Keratinocyte (primary cell): ENCODE data around the gene TXNDC17. TPM values are rescaled to one million over a fixed set of nuclear protein-coding genes. Genes with fewer than 3 reads are reported as not detected.

ENCODE experiments used
- DNase-seq: peaks from one replicate; pipeline ENCODE4 v3.0.0-alpha.2; 2011; ENCODE audit warnings: low read depth, missing footprints, low spot score
- FAIRE-seq: peaks from 2 replicates; lab custom pipeline; 2011; peaks lifted over from hg19 to GRCh38; lab: Jason Lieb, UNC
- H2AFZ ChIP-seq: 2 replicates; pipeline ENCODE4 v1.6.0; 2012; ENCODE audit warnings: low read length, control low read depth, inconsistent platforms; ENCODE audit not compliant: control insufficient read depth
- H3K27ac ChIP-seq: 2 replicates; pipeline ENCODE4 v1.5.1; 2011; ENCODE audit warnings: low read length; ENCODE audit not compliant: control insufficient read depth, insufficient read depth
- H3K27me3 ChIP-seq: 3 replicates; pipeline ENCODE4 v1.6.0; 2011; ENCODE audit warnings: low read length; ENCODE audit not compliant: control insufficient read depth, insufficient read depth; ENCODE audit errors: extremely low read depth
- H3K36me3 ChIP-seq, 2 experiments: 2 replicates in 1 of 2; 3 replicates in 1 of 2; pipeline ENCODE4 v1.5.1; 2011; ENCODE audit warnings: low read length in 2 of 2, mild to moderate bottlenecking in 1 of 2; ENCODE audit not compliant: control insufficient read depth in 2 of 2, insufficient read depth in 2 of 2; ENCODE audit errors: extremely low read depth in 1 of 2
- H3K4me1 ChIP-seq: 3 replicates; pipeline ENCODE4 v1.5.1; 2011; ENCODE audit warnings: low read length; ENCODE audit not compliant: control insufficient read depth, insufficient read depth; ENCODE audit errors: extremely low read depth
- H3K4me2 ChIP-seq: 3 replicates; pipeline ENCODE4 v1.6.0; 2011; ENCODE audit warnings: low read depth, low read length; ENCODE audit not compliant: control insufficient read depth, insufficient read depth; ENCODE audit errors: extremely low read depth
- H3K4me3 ChIP-seq, 3 experiments: fragments of 200-600 bp in 1 of 3; sonication (generic) in 1 of 3; 2 replicates in 2 of 3; 3 replicates in 1 of 3; pipeline ENCODE4 v1.5.1; 2011 to 2016; ENCODE audit warnings: low read length in 3 of 3, mild to moderate bottlenecking in 3 of 3, control low read depth in 2 of 3, inconsistent platforms in 1 of 3, low read depth in 1 of 3, mixed read lengths in 1 of 3, mixed run types in 1 of 3, moderate library complexity in 1 of 3; ENCODE audit not compliant: control insufficient read depth in 2 of 3, insufficient read depth in 2 of 3; ENCODE audit errors: extremely low read depth in 1 of 3
- H3K79me2 ChIP-seq: 2 replicates; pipeline ENCODE4 v1.6.0; 2012; ENCODE audit warnings: low read length; ENCODE audit not compliant: control insufficient read depth, insufficient read depth
- H3K9ac ChIP-seq: 3 replicates; pipeline ENCODE4 v1.6.0; 2011; ENCODE audit warnings: low read length; ENCODE audit not compliant: control insufficient read depth, insufficient read depth; ENCODE audit errors: extremely low read depth
- H3K9me1 ChIP-seq: 3 replicates; pipeline ENCODE4 v1.6.0; 2011; ENCODE audit warnings: low read length; ENCODE audit not compliant: control insufficient read depth, insufficient read depth; ENCODE audit errors: extremely low read depth
- H3K9me3 ChIP-seq: 2 replicates; pipeline ENCODE4 v1.5.1; 2012; ENCODE audit warnings: low read depth, low read length; ENCODE audit not compliant: control insufficient read depth
- H4K20me1 ChIP-seq: 3 replicates; pipeline ENCODE4 v1.6.0; 2011; ENCODE audit warnings: low read length; ENCODE audit not compliant: control insufficient read depth, insufficient read depth; ENCODE audit errors: extremely low read depth
- EZH2 ChIP-seq: IDR thresholded peaks from one replicate; pipeline ENCODE4 v1.6.1; 2012; ENCODE audit warnings: inconsistent platforms, mild to moderate bottlenecking, low read length, moderate library complexity
- dilution Hi-C: fragments of 300-500 bp; cut with MboI; formaldehyde crosslinking; loops from one replicate; pipeline ENCODE4 v1.7.0; 2020; ENCODE audit warnings: low sequenced_read_pairs; ENCODE audit not compliant: extremely low pct_ligation_motif_present
- polyA plus RNA-seq, 5 experiments: library from polyadenylated mRNA; depleted of rRNA in 3 of 5; stranded (reverse) in 3 of 5; stranded (forward) in 1 of 5; unstranded in 1 of 5; fragments of >200 nt; gene quantifications; 1 replicate in 1 of 5; 2 replicates in 3 of 5; 3 replicates in 1 of 5; pipeline versions ENCODE4 v1.2.1 to v1.2.3, GENCODE V29; 2011 to 2012; ENCODE audit warnings: missing spikeins in 2 of 5, low read depth in 1 of 5, low replicate concordance in 1 of 5
- TF ChIP-seq, protein P1 (sequence below), 3 experiments: IDR thresholded peaks in 1 of 3; conservative IDR thresholded peaks in 1 of 3; optimal IDR thresholded peaks in 1 of 3; 2 replicates in 2 of 3; 3 replicates in 1 of 3; pipeline versions ENCODE3 to v1.5.1; 2011; ENCODE audit warnings: low read length in 3 of 3, mild to moderate bottlenecking in 3 of 3, moderate library complexity in 2 of 3, control low read depth in 1 of 3, inconsistent platforms in 1 of 3; ENCODE audit not compliant: insufficient read depth in 2 of 3; ENCODE audit errors: extremely low read depth in 1 of 3

The TXNDC17 gene
- polyA plus RNA-seq, 1 donor (not counting 4 experiments of a cell fraction or from before 2014, with no cell fraction given): 1,215 TPM

DNA sequence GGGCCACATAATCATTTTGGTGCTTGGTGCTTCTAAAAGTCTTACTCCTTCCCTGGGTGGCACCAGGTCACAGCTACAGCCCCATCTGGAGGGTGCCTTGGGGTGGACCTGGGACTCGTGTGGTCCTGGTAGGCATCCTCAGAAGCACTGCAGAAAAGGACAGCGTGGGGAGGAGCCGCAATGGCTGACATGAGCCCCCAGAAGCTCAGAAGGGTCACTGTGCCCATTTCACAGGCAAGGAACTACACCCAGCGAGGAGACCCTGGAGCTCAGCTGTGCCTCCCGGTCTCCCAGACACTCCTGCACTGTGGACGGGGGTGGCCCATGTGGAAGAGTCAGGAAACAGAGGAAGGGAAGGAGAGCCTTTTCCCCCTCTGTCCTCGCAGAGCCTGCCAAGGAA is 37.1 kb downstream of the TXNDC17 start:
- Histone ChIP-seq H3K4me3 (no peak overlapping the region), H3K79me2 (no peaks in the 10 kb centered on the region), H3K4me1 (peaks cover 19% of the 10 kb centered on the region), H3K27ac (no peak overlapping the region), H3K9me3 (no peaks in the 10 kb centered on the region), H3K9ac (no peak overlapping the region), H4K20me1 (no peaks in the 10 kb centered on the region), H3K36me3 (no peaks in the 10 kb centered on the region), H2AFZ (no peak overlapping the region), H3K27me3 (no peaks in the 10 kb centered on the region), H3K4me2 (no peak overlapping the region), H3K9me1 (no peaks in the 10 kb centered on the region)
- DNase-seq (no peak), FAIRE-seq (no peak)
- TF ChIP-seq, protein P1, sequence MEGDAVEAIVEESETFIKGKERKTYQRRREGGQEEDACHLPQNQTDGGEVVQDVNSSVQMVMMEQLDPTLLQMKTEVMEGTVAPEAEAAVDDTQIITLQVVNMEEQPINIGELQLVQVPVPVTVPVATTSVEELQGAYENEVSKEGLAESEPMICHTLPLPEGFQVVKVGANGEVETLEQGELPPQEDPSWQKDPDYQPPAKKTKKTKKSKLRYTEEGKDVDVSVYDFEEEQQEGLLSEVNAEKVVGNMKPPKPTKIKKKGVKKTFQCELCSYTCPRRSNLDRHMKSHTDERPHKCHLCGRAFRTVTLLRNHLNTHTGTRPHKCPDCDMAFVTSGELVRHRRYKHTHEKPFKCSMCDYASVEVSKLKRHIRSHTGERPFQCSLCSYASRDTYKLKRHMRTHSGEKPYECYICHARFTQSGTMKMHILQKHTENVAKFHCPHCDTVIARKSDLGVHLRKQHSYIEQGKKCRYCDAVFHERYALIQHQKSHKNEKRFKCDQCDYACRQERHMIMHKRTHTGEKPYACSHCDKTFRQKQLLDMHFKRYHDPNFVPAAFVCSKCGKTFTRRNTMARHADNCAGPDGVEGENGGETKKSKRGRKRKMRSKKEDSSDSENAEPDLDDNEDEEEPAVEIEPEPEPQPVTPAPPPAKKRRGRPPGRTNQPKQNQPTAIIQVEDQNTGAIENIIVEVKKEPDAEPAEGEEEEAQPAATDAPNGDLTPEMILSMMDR (optimal IDR thresholded peaks at IDR 0.05 in 1 of 3, IDR thresholded peaks at IDR 0.05 in 1 of 3, conservative IDR thresholded peaks at IDR 0.05 in 1 of 3; ENCODE audit: extremely low read depth in 1 of 3, insufficient read depth in 2 of 3, low read length in 3 of 3): no peak
- no peak for TF ChIP-seq EZH2
- dilution Hi-C loops: no loop called here

DNA sequence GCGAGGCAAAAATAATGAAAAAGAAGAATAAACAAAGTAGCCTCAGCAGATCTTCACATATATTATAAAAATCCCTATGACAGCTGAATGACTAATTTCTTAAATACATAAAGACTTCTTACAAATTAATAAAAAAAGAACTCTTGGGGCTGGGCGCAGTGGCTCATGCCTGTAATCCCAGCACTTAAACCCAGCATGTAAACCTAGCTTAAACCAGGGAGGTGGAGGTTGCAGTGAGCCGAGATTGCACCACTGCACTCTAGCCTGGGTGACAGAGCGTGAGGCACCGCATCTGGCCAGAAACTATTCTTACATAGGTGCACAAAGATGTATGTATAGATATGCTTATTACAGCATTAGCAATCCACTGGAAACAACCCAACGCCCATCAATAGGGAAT is 38.4 kb downstream of the TXNDC17 start:
- DNase-seq: no peak
- no peaks in the 10 kb centered on the region for H3K9me1 ChIP-seq
- FAIRE-seq: no peak
- H3K9me3 ChIP-seq: no peaks in the 10 kb centered on the region
- H3K9ac ChIP-seq: no peak overlapping the region
- H3K4me2 ChIP-seq: no peak overlapping the region
- no peaks in the 10 kb centered on the region for H4K20me1 ChIP-seq
- TF ChIP-seq, protein P1 (optimal IDR thresholded peaks at IDR 0.05 in 1 of 3, IDR thresholded peaks at IDR 0.05 in 1 of 3, conservative IDR thresholded peaks at IDR 0.05 in 1 of 3; ENCODE audit: extremely low read depth in 1 of 3, insufficient read depth in 2 of 3, low read length in 3 of 3): no peak
- TF ChIP-seq EZH2: no peak
- H3K4me3 ChIP-seq: no peak overlapping the region
- dilution Hi-C loops: no loop called here
- no peak overlapping the region for H2AFZ ChIP-seq
- no peaks in the 10 kb centered on the region for H3K79me2 ChIP-seq
- H3K27ac ChIP-seq: no peak overlapping the region
- no peaks in the 10 kb centered on the region for H3K36me3 ChIP-seq
- H3K4me1 ChIP-seq: peaks cover 19% of the 10 kb centered on the region
- H3K27me3 ChIP-seq: no peaks in the 10 kb centered on the region
